ENCODE measurements around the gene AMPH.

GRCh38 chr7:38427279-38427955 lies 203.8 kb downstream of the AMPH start:
- no peak for TF ChIP-seq CTCF (IDR thresholded peaks at IDR 0.05; ENCODE audit: insufficient read depth, low read length, poor library complexity, severe bottlenecking)
- TF ChIP-seq EZH2phosphoT487 (conservative IDR thresholded peaks at IDR 0.05; ENCODE audit: low read length): no peak

Data from SU-DHL-6 (cell line).